Cardiac fibroblast (primary cell): ENCODE results near the gene C9.

Experiments used
- DNase-seq, 2 donors: peaks; one replicate each; pipeline versions ENCODE4 v3.0.0 to v3.0.0-alpha.2; 2010; ENCODE audit warnings: low read depth in 2 of 2
- H3K4me3 ChIP-seq, 2 donors: replicated peaks in 1 of 2; 1 replicate in 1 of 2; 2 replicates in 1 of 2; pipeline ENCODE4 v1.5.1; 2011; ENCODE audit warnings: low read depth in 2 of 2, low read length in 2 of 2, mild to moderate bottlenecking in 2 of 2, moderate library complexity in 1 of 2
- CTCF ChIP-seq: IDR thresholded peaks from one replicate; pipeline ENCODE4 v1.5.1; 2011; ENCODE audit warnings: low read depth, mild to moderate bottlenecking, low read length, inconsistent platforms

The C9 gene

GRCh38 chr5:39353717-39354399 is 10.4 kb downstream of the C9 start:
- DNase-seq, result no peak
- TF ChIP-seq CTCF, result no peak
- H3K4me3 ChIP-seq, result no peak overlapping the region

GRCh38 chr5:39352951-39353350 is 11.3 kb downstream of the C9 start:
- TF ChIP-seq CTCF, result no peak
- no peak overlapping the region for H3K4me3 ChIP-seq
- no peak for DNase-seq

- no peak overlapping the region for H3K4me3 ChIP-seq
- no peak for DNase-seq
- no peak for TF ChIP-seq CTCF
Observed at GRCh38 chr5:39352170-39352569, 12.1 kb downstream of the C9 start.

- DNase-seq, result no peak
- no peak overlapping the region for H3K4me3 ChIP-seq
- no peak for TF ChIP-seq CTCF
Observed at GRCh38 chr5:39349484-39349883, 14.8 kb downstream of the C9 start.

GRCh38 chr5:39342460-39342859 is 21.8 kb downstream of the C9 start:
- no peak overlapping the region for H3K4me3 ChIP-seq
- TF ChIP-seq CTCF, result no peak
- DNase-seq, result no peak

- DNase-seq, result no peak
- H3K4me3 ChIP-seq, result no peak overlapping the region
- TF ChIP-seq CTCF, result no peak
Observed at GRCh38 chr5:39341896-39342295, 22.4 kb downstream of the C9 start.

GRCh38 chr5:39340506-39340905 is 23.8 kb downstream of the C9 start:
- no peak for TF ChIP-seq CTCF
- no peak for DNase-seq
- no peak overlapping the region for H3K4me3 ChIP-seq
